ENCODE results near the gene ZNRD2.
"Not testable (repeated sequence)": the region's sequence is repeated elsewhere in the genome, so short reads cannot be mapped to it uniquely, and the experiment has no call there.

Gene ZNRD2, protein sequence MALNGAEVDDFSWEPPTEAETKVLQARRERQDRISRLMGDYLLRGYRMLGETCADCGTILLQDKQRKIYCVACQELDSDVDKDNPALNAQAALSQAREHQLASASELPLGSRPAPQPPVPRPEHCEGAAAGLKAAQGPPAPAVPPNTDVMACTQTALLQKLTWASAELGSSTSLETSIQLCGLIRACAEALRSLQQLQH
- total RNA-seq: 21.0 to 28.1 reads per million in 2 donors

DNA sequence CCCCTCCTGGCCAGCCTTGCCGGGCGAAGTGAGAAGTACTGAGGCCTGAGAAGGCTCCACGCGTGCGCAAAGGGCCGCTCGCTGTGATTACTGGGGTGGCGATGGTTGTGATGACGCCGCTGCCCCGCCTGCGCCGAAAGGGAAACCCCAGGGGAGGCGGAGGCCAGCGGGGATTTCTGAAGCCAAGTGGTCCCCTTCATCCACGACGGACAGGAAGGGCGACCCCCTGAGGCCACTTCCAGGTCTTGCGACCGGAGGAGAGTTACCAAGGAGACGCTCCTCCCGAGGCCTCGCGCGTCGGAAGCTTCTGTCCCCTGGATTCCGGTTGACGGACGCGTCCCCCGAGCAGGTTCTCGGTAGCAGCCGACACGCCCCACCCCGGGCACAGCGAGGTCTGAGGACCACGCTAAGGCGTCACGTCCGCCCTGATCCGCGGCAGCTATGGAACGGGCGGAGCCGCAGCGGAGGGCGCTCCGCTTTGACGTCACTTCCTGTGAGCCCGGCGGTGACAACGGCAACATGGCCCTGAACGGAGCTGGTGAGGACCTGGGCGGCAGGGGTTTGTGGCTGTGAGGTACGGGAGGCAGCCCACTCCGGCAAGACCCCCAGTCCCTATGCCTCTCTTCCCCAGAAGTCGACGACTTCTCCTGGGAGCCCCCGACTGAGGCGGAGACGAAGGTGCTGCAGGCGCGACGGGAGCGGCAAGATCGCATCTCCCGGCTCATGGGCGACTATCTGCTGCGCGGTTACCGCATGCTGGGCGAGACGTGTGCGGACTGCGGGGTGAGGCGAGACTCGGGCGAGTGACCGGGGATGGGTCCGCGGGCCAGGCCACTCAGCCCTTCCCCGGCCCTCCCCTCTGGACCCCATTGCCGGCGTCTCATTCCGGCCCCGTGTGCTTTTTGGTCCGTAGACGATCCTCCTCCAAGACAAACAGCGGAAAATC is at the start of gene ZNRD2:
Gene ZNRD2, plus strand, starts transcription at position 505 of the 946 bp plus-strand sequence. Its CDS starts 15 bp downstream, at position 520.
- peak; percentile 95 to 100 (median 98) for DNase-seq

- DNase-seq: not testable (repeated sequence)
Observed at GRCh38 chr11:65521777-65522521, 48.3 kb upstream of the ZNRD2 start.

DNA sequence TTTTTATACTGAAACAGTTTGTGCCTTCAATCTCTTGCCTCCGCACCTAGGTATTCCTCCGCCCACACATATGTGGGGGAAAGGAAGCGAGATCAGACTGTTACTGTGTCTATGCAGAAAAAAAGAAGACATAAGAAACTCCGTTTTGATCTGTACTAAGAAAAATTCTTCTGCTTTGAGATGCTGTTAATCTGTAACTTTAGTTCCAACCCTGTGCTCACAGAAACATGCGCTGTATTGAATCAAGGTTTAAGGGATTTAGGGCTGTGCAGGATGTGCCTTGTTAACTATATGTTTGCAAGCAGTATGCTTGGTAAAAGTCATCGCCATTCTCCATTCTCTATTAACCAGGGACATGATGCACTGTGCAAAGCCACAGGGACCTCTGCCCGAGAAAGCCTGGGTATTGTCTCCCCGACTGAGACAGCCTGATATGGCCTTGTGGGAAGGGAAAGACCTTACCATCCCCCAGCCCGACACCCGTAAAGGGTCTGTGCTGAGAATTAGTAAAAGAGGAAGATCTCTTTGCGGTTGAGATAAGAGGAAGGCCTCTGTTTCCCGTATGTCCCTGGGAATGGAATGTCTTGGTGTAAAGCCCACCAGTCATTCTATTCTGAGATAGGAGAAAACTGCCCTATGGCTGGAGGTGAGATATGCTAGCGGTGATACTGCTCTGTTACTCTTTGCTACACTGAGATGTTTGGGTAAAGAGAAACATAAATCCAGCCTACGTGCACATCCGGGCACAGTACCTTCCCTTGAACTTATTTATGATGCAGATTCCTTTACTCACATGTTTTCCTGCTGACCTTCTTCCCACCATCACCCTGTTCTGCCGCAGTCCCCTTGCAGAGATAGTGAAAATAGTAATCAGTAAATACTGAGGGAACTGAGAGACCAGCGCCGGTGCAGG is 47.3 kb upstream of the ZNRD2 start:
- peak in 1 of 5 experiments; percentile 47 for DNase-seq

GRCh38 chr11:65523631-65523968 is 46.7 kb upstream of the ZNRD2 start:
- not testable (repeated sequence) for DNase-seq

DNA sequence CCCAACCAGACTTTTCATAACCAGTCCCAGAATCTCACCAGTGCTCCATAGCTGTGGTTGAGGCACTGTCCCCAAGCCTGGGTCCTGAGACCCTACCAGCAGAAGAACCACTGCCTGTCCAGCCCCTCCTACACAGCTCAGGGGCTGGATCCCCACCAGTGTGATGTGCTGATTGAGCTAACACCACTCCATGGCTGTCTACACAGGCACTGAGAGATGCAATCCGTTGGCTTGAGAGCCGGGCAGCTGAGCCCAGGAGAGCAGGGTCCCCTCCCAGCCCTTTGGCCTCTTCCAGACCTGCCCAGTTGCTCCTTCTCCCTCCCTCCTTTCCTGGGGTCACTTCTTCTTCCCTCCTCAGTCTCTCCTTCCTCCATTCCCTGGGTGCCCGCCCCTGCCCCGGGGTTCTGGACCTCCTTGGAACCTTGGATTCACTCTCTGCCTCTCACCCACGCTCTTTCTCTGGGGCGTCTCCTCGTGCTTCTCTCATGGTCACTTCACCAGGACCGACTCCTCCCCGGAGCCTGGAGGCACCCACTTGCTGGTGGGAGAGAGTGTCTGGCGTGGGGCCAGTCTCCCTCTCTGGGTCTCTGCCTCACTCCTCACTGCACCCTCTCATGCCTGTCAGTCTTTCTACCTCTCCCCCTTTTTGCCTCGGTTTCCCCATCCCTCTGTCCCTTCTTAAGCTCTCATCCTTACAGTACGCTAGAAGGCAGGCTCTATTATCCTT is 46.1 kb upstream of the ZNRD2 start:
- no peak for DNase-seq

GRCh38 chr11:65524741-65525545 is 45.3 kb upstream of the ZNRD2 start, which contains the start of gene SCYL1:
Gene SCYL1, plus strand, starts transcription at chr11:65525083. Its CDS starts 71 bp downstream, at chr11:65525154.
- peak; percentile 64 to 77 (median 72) for DNase-seq

- peak in 1 of 5 experiments; percentile 44 for DNase-seq
Observed at GRCh38 chr11:65525546-65526480, 44.5 kb upstream of the ZNRD2 start.

DNA sequence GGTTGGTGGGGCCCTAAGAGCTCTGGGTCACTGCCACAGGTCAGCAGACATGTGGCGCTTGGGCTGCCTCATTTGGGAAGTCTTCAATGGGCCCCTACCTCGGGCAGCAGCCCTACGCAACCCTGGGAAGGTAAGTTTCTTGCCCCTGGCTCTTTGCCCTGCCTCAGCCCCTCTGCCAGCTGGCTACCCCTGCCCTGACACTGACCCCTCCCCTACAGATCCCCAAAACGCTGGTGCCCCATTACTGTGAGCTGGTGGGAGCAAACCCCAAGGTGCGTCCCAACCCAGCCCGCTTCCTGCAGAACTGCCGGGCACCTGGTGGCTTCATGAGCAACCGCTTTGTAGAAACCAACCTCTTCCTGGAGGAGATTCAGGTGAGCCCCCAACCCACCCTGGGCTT is 43.5 kb upstream of the ZNRD2 start:
- DNase-seq: no peak

DNA sequence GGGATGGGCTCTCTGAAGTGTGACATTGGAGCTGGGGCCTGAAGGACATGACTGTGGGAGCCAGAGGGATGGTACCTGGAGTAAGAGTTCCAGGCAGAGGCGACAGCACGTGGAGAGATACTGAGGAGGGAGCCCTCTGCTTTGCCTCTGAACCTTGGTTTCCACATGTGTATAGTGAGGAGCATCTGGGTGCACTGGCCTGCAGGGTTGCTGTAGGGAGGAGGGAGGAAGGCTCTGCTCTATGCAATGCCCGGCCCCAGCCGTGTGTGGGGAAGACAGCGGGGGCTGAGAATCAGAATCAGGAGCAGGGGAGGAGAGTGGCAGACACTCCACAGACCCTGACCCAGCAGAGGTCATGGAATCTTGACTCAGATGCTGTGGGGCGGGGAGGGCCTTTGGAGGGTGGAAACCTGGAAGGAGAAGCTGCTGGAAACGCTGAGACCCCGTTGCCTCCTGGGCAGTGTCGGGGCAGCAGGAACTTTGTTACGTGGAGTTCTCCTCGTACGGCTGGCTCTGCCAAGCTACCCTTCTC is 41.4 kb upstream of the ZNRD2 start:
- no peak for DNase-seq

GRCh38 chr11:65529475-65530156 is 40.7 kb upstream of the ZNRD2 start:
- no peak for DNase-seq

- DNase-seq: peak in 1 of 5 experiments; percentile 67
Observed at GRCh38 chr11:65530157-65530496, 40.1 kb upstream of the ZNRD2 start.

DNA sequence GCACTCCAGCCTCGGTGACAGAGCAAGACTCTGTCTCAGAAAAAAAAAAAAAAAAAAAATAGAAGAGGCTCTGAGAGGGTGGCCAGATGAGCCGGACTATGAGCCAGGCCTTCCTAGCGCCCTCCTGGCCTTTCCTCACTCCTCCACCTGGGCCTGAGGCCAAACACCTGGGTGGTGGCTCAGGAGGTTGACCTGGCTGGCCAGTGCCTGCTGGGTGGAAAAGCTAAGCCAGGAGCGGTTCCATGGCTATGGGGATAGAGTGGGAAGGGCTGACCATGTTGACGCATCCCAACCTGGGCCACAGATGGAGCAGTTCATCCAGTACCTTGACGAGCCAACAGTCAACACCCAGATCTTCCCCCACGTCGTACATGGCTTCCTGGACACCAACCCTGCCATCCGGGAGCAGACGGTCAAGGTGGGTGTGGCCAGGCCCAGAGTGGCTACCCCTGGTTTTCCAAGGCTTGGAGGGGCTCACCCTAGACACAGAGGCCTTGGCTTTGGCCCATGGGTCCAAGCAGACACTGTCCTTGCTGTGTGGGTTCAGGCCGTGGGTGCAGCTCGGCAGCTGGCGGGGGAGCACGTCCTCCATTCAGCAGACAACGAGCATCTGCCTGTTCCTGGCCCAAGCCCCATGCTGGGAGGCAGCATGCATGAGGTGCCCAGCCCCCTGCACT is 37.8 kb upstream of the ZNRD2 start:
- no peak for DNase-seq

DNA sequence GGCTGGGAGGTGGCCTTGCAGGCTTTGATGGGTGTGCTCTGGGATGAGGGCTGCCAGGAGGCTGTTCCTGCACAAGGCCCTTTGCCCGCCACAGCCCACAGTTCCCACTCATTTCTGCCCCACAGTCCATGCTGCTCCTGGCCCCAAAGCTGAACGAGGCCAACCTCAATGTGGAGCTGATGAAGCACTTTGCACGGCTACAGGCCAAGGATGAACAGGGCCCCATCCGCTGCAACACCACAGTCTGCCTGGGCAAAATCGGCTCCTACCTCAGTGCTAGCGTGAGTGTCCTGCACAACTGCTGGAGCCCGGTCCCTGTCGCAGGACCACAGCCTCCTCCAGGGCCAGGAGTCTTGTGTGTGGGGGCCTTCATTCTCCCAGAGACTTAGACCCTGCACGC is 35.2 kb upstream of the ZNRD2 start:
- DNase-seq: no peak

DNA sequence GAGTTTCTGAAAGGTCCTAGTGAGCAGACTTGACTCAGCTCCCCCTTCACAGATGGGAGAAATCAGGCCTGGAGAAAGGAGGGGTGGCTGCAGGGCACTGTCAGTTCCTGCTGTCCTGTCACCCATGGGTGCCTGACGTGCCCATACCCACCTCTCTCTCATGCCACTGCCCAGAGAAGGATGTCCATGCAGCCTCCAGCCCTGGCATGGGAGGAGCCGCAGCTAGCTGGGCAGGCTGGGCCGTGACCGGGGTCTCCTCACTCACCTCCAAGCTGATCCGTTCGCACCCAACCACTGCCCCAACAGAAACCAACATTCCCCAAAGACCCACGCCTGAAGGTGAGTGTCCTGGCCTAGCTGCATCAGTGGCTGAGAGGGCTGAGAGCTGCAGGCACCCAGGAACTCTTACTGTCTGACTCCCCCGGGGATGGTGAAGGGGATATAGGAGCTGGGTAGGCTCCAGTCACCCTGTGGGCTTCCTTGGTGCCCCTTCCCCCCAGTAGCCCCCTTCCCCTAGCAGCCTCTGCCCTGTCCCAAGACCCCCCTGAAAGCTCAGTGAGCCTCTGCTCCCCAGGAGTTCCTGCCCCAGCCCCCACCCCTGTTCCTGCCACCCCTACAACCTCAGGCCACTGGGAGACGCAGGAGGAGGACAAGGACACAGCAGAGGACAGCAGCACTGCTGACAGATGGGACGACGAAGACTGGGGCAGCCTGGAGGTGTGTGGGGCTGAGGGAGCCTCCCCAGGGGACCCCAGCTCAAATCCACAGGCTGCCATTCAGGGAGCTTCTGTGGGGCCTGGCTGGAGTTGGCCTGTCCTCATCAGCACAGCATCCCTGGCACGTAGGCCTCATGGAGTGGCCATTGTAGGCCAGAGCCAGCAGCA is 33.6 kb upstream of the ZNRD2 start:
- no peak for DNase-seq

- DNase-seq: no peak
Observed at GRCh38 chr11:65537296-65537597, 33.0 kb upstream of the ZNRD2 start.

DNA sequence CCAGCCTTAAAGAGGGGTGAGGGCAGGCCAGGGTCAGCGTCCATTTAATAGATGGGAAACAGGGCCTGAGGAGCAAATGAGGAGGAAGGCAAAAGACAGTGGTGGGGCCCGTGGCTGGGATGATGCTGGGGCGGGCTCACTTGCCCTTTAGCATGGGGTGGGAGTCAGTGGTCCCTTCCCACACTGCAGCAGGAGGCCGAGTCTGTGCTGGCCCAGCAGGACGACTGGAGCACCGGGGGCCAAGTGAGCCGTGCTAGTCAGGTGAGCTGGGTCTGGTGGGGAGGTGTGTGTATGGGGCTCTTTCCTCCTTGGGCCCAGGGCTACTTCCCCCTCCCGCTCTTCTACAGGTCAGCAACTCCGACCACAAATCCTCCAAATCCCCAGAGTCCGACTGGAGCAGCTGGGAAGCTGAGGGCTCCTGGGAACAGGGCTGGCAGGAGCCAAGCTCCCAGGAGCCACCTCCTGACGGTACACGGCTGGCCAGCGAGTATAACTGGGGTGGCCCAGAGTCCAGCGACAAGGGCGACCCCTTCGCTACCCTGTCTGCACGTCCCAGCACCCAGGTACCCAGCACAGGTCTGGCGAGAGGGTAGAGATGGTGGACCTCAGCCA is 32.6 kb upstream of the ZNRD2 start:
- DNase-seq: no peak

All from T-helper 2 cell (primary cell).